Prostate gland (tissue), 2 donors: ENCODE results near the gene DACT1.

ENCODE experiments used
- CTCF ChIP-seq, 4 experiments: fragments of 200-600 bp in 2 of 4; fragments of 450-650 bp in 2 of 4; sonication (generic) in 2 of 4; IDR thresholded peaks; 1 replicate in 3 of 4; 2 replicates in 1 of 4; pipeline ENCODE4 v1.5.1; 2016 to 2019; ENCODE audit warnings: antibody characterized with exemption in 4 of 4, mild to moderate bottlenecking in 2 of 4, moderate library complexity in 2 of 4
- POLR2A ChIP-seq: fragments of 450-650 bp; IDR thresholded peaks from one replicate; pipeline ENCODE4 v1.6.1; 2016; ENCODE audit warnings: antibody characterized with exemption, mild to moderate bottlenecking
- POLR2AphosphoS5 ChIP-seq: sonication (generic); formaldehyde crosslinking; IDR thresholded peaks from one replicate; pipeline ENCODE4 v1.6.1; 2017; ENCODE audit warnings: antibody characterized with exemption

- no peak for TF ChIP-seq CTCF (IDR thresholded peaks at IDR 0.05)
- TF ChIP-seq POLR2A: no peak
- TF ChIP-seq POLR2AphosphoS5: no peak
These were observed 36.0 kb downstream of the DACT1 start for GRCh38 chr14:58673722-58674121.
